K562 (cell line): ENCODE data around the gene AGXT. TPM values are rescaled to one million over a fixed set of nuclear protein-coding genes. Genes with fewer than 3 reads are reported as not detected.

Experiments
- ATAC-seq: fragments of 200-7000 bp; cut with Tn5 transposase; 3 replicates; pipeline ENCODE4 v1.9.1; 2020; ENCODE audit warnings: moderate library complexity
- BruUV-seq: library from RNA; stranded (reverse); fragments of 400-500 nt; replicated peaks from 2 replicates; lab custom pipeline; 2021; lab: Mats Ljungman, UMichigan
- CTCF ChIA-PET: fragments of 300-600 bp; formaldehyde crosslinking; extraction: SDS; loops from one replicate; lab custom pipeline; 2021; ENCODE audit warnings: low intra/inter-chr PET ratio; lab: Yijun Ruan, JAX
- POLR2A ChIA-PET: fragments of 300-600, 350-650 bp; sonication (Branson Sonifier 250); formaldehyde crosslinking; extraction: SDS; loops from one replicate; lab custom pipeline; 2021; ENCODE audit warnings: antibody characterized with exemption, inconsistent platforms; lab: Yijun Ruan, JAX
- DNase-seq, 4 experiments: peaks; one replicate each; pipeline versions ENCODE4 v3.0.0 to v3.0.0-alpha.2; 2011 to 2018; ENCODE audit warnings: low spot score in 3 of 4, mixed read lengths in 3 of 4; ENCODE audit errors: extremely low read depth in 1 of 4
- FAIRE-seq: peaks from 2 replicates; lab custom pipeline; 2011; peaks lifted over from hg19 to GRCh38; lab: Jason Lieb, UNC
- H2AFZ ChIP-seq: 2 replicates; pipeline ENCODE4 v1.6.0; 2011; ENCODE audit warnings: low read depth, low read length, control low read depth, inconsistent platforms
- H3K27ac ChIP-seq: fragments of 200-600 bp; 3 replicates; pipeline ENCODE4 v1.8.0; 2011; ENCODE audit warnings: low read depth, mild to moderate bottlenecking, control low read depth, inconsistent platforms, low read length, moderate library complexity, mixed read lengths; ENCODE audit errors: extremely low read depth
- H3K27me3 ChIP-seq, 2 experiments: fragments of 300-600 bp in 1 of 2; 2 replicates in 1 of 2; 3 replicates in 1 of 2; pipeline versions ENCODE4 v1.6.0 to v1.8.0; 2011; ENCODE audit warnings: inconsistent platforms in 2 of 2, low read length in 2 of 2, mild to moderate bottlenecking in 1 of 2, mixed read lengths in 1 of 2, moderate library complexity in 1 of 2; ENCODE audit not compliant: control insufficient read depth in 2 of 2, insufficient read depth in 2 of 2
- H3K36me3 ChIP-seq: fragments of 300-600 bp; 3 replicates; pipeline ENCODE4 v1.8.0; 2011; ENCODE audit warnings: mild to moderate bottlenecking, low read length, inconsistent platforms; ENCODE audit not compliant: control insufficient read depth, insufficient read depth
- H3K4me1 ChIP-seq, 2 experiments: fragments of 200-600 bp in 1 of 2; replicated peaks in 1 of 2; 2 replicates in 1 of 2; 3 replicates in 1 of 2; pipeline versions ENCODE4 v1.5.1 to v1.8.0; 2011; ENCODE audit warnings: inconsistent platforms in 2 of 2, low read length in 2 of 2, mild to moderate bottlenecking in 1 of 2, mixed read lengths in 1 of 2, moderate library complexity in 1 of 2; ENCODE audit not compliant: control insufficient read depth in 2 of 2, insufficient read depth in 2 of 2
- H3K4me2 ChIP-seq: 2 replicates; pipeline ENCODE4 v1.6.1; 2011; ENCODE audit warnings: low read length, control low read depth, inconsistent platforms, mixed read lengths; ENCODE audit not compliant: insufficient read depth
- H3K4me3 ChIP-seq: fragments of 200-600 bp; sonication (generic), shearing (Covaris generic); 2 replicates; pipeline ENCODE4 v1.5.1; 2016; ENCODE audit warnings: control low read depth, inconsistent platforms
- H3K79me2 ChIP-seq: fragments of 200-600 bp; 3 replicates; pipeline ENCODE4 v1.8.0; 2011; ENCODE audit warnings: low read length, inconsistent platforms; ENCODE audit not compliant: control insufficient read depth, insufficient read depth
- H3K9ac ChIP-seq, 2 experiments: 2 replicates each; pipeline versions ENCODE4 v1.6.0 to v1.6.1; 2011; ENCODE audit warnings: low read depth in 2 of 2, low read length in 2 of 2, control low read depth in 1 of 2, inconsistent platforms in 1 of 2, mild to moderate bottlenecking in 1 of 2, mixed read lengths in 1 of 2; ENCODE audit not compliant: insufficient read depth in 1 of 2
- H3K9me1 ChIP-seq: one replicate; pipeline ENCODE4 v1.6.0; 2011; ENCODE audit warnings: inconsistent platforms, mild to moderate bottlenecking, low read length, moderate library complexity; ENCODE audit not compliant: control insufficient read depth, insufficient read depth
- H3K9me3 ChIP-seq: replicated peaks from 2 replicates; pipeline ENCODE4 v1.5.1; 2011; ENCODE audit warnings: low read depth, low read length, inconsistent platforms; ENCODE audit not compliant: control insufficient read depth, insufficient read depth
- H4K20me1 ChIP-seq: replicated peaks from 2 replicates; pipeline ENCODE4 v1.6.1; 2011; ENCODE audit warnings: low read length, inconsistent platforms, mixed read lengths; ENCODE audit not compliant: control insufficient read depth, insufficient read depth
- CBX5 ChIP-seq: IDR thresholded peaks from 2 replicates; pipeline ENCODE4 v1.6.1; 2014; ENCODE audit warnings: low read depth, borderline replicate concordance
- CCNT2 ChIP-seq: IDR thresholded peaks from 2 replicates; pipeline ENCODE4 v1.6.1; 2011; ENCODE audit warnings: borderline replicate concordance, low read depth, mild to moderate bottlenecking, moderate library complexity, mixed read lengths, low read length; ENCODE audit not compliant: insufficient read length; ENCODE audit errors: extremely low read depth
- CHCHD3 ChIP-seq: fragments of 250-450 bp; sonication (Bioruptor Pico); IDR thresholded peaks from 2 replicates; pipeline ENCODE4 v2.1.2; 2022; ENCODE audit warnings: mild to moderate bottlenecking
- CSDE1 ChIP-seq, 2 experiments: fragments of 450-650 bp; IDR thresholded peaks; 2 replicates each; pipeline ENCODE4 v1.6.1; 2016; ENCODE audit warnings: mild to moderate bottlenecking in 1 of 2
- KDM1A ChIP-seq, 2 experiments: fragments of 450-650 bp; IDR thresholded peaks; 2 replicates each; pipeline ENCODE4 v1.6.1; 2016; ENCODE audit warnings: mild to moderate bottlenecking in 2 of 2
- KHSRP ChIP-seq: fragments of 450-650 bp; IDR thresholded peaks from 2 replicates; pipeline ENCODE4 v1.6.1; 2017
- NRF1 ChIP-seq, 2 experiments: fragments of 450-650 bp; IDR thresholded peaks in 1 of 2; conservative IDR thresholded peaks in 1 of 2; 2 replicates each; pipeline ENCODE4 v1.6.1; 2014; ENCODE audit warnings: mild to moderate bottlenecking in 2 of 2
- RBM22 ChIP-seq: fragments of 200-400 bp; formaldehyde crosslinking; IDR thresholded peaks from 2 replicates; pipeline ENCODE4 v1.6.1; 2018; ENCODE audit warnings: low read length, low read depth; ENCODE audit not compliant: poor library complexity, severe bottlenecking
- RBM25 ChIP-seq: fragments of 200-400 bp; formaldehyde crosslinking; IDR thresholded peaks from 2 replicates; pipeline ENCODE4 v1.6.1; 2018; ENCODE audit warnings: low read length, low read depth, moderate library complexity; ENCODE audit not compliant: severe bottlenecking
- RCOR1 ChIP-seq, 2 experiments: IDR thresholded peaks; 2 replicates each; pipeline ENCODE4 v1.6.1; 2012; ENCODE audit warnings: low read depth in 2 of 2, low read length in 2 of 2, borderline replicate concordance in 1 of 2, improper control_type of control experiment in 1 of 2
- RFX1 ChIP-seq: fragments of 450-650 bp; IDR thresholded peaks from 2 replicates; pipeline ENCODE4 v1.6.1; 2016; ENCODE audit warnings: mild to moderate bottlenecking, moderate library complexity
- SUPT5H ChIP-seq: fragments of 450-650 bp; IDR thresholded peaks from 2 replicates; pipeline ENCODE4 v1.6.1; 2016
- whole genome bisulfite sequencing: fragments of 100-300 bp; shearing (Covaris generic); methylation state at CpG from one replicate; pipeline ENCODE4 v1.1.6; 2016; ENCODE audit warnings: low coverage, mixed read lengths; ENCODE audit not compliant: insufficient coverage; ENCODE audit errors: missing lambda C conversion rate; 5-methylcytosine and 5-hydroxymethylcytosine counted together
- in situ Hi-C: fragments of 300-500 bp; cut with MboI; formaldehyde crosslinking; loops from 4 replicates; pipeline ENCODE4 v1.15.0; 2018; ENCODE audit warnings: inconsistent platforms, mixed read lengths
- intact Hi-C: fragments of 100-400 bp; cut with micrococcal nuclease; formaldehyde crosslinking; loops from 2 replicates; pipeline ENCODE4 v1.14.2; 2022
- polyA plus RNA-seq, 8 experiments: library from polyadenylated mRNA; depleted of rRNA in 4 of 8; stranded (reverse) in 5 of 8; unstranded in 3 of 8; fragments of >200 nt; fragmentation: Nextera tagmentation in 2 of 8; fragmentation: Illumina TruSeq in 1 of 8; extraction: Ambion mirVana in 2 of 8; extraction: Trizol in 1 of 8; gene quantifications; 2 replicates each; pipeline versions ENCODE4 v1.2.1 to v1.2.3, GENCODE V29; 2011 to 2014; ENCODE audit warnings: inconsistent platforms in 1 of 8, missing spikeins in 1 of 8
- total RNA-seq, 7 experiments: library from RNA; depleted of rRNA in 6 of 7; stranded (reverse); fragments of >200 nt in 6 of 7; fragmentation: Illumina TruSeq in 2 of 7; extraction: Trizol in 2 of 7; gene quantifications; 2 replicates each; pipeline versions ENCODE4 v1.2.1 to v1.2.3, GENCODE V29; 2011 to 2021; ENCODE audit warnings: low replicate concordance in 1 of 7
- TF ChIP-seq, protein P1 (sequence below): fragments of 200-800 bp; sonication (Bioruptor generic); IDR thresholded peaks from 2 replicates; pipeline ENCODE4 v1.6.1; 2017; ENCODE audit warnings: missing genetic modification characterization, missing compliant biosample characterization
- TF ChIP-seq, protein P2 (sequence below): fragments of 250-450 bp; sonication (Bioruptor Pico); IDR thresholded peaks from 2 replicates; pipeline ENCODE4 v1.4.0; 2020
- TF ChIP-seq, protein P3 (sequence below): sonication (generic); formaldehyde crosslinking; IDR thresholded peaks from 2 replicates; pipeline ENCODE4 v1.8.0; 2022; ENCODE audit warnings: missing genetic modification reagents, mild to moderate bottlenecking, moderate library complexity, borderline replicate concordance

Gene AGXT
- total and polyA plus RNA-seq, 9 of the 15 experiments (the other 6 are each of a cell fraction or from before 2014, with no cell fraction given), result 0.18 TPM; not detected in 8

GRCh38 chr2:240832205-240832727 is 36.4 kb upstream of the AGXT start:
- Histone ChIP-seq H3K9me3 (no peaks in the 10 kb centered on the region), H3K4me1 (peaks cover 0 to 7% of the 10 kb centered on the region in 2 experiments; a peak in 2 of 5 replicates), H3K27ac (no peak overlapping the region), H2AFZ (peak overlapping the region; percentile 53; the same call in 1 of the 2 replicates), H4K20me1 (no peaks in the 10 kb centered on the region), H3K27me3 (peaks cover 3 to 21% of the 10 kb centered on the region in 2 experiments; a peak in 3 of 5 replicates), H3K9me1 (no peaks in the 10 kb centered on the region), H3K4me2 (peak overlapping the region; percentile 39; the same call in 1 of the 2 replicates), H3K9ac (no peak overlapping the region), H3K36me3 (no peaks in the 10 kb centered on the region), H3K4me3 (no peak overlapping the region), H3K79me2 (no peaks in the 10 kb centered on the region)
- ATAC-seq (peak; percentile 99), DNase-seq (peak; percentile 91 to 96 (median 94)), FAIRE-seq (peak; percentile 6)
- in situ Hi-C loops (no loop called here), intact Hi-C loops (no loop called here)
- ChIA-PET CTCF (no interaction called here), POLR2A (no interaction called here)
- under 1% methylated on average over 23 of the region's 54 CpGs for WGBS
- BruUV-seq, result no TSS peak
- TF ChIP-seq RCOR1 (IDR thresholded peaks at IDR 0.05; ENCODE audit: borderline replicate concordance in 1 of 2, low read depth in 2 of 2, low read length in 2 of 2), result peak in 1 of 2 experiments; percentile 95; a peak in 3 of 4 replicates
- peak; percentile 99 for TF ChIP-seq RBM22
- TF ChIP-seq RFX1, result peak; percentile 99
- no peak for TF ChIP-seq CHCHD3 (CRISPR knock-in tag)
- TF ChIP-seq CSDE1 (IDR thresholded peaks at IDR 0.05), result peak in 1 of 2 experiments; percentile 96; a peak in 2 of 4 replicates
- TF ChIP-seq, protein P1, sequence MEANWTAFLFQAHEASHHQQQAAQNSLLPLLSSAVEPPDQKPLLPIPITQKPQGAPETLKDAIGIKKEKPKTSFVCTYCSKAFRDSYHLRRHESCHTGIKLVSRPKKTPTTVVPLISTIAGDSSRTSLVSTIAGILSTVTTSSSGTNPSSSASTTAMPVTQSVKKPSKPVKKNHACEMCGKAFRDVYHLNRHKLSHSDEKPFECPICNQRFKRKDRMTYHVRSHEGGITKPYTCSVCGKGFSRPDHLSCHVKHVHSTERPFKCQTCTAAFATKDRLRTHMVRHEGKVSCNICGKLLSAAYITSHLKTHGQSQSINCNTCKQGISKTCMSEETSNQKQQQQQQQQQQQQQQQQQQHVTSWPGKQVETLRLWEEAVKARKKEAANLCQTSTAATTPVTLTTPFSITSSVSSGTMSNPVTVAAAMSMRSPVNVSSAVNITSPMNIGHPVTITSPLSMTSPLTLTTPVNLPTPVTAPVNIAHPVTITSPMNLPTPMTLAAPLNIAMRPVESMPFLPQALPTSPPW (CRISPR knock-in tag), result peak; percentile 49
- TF ChIP-seq, protein P2, sequence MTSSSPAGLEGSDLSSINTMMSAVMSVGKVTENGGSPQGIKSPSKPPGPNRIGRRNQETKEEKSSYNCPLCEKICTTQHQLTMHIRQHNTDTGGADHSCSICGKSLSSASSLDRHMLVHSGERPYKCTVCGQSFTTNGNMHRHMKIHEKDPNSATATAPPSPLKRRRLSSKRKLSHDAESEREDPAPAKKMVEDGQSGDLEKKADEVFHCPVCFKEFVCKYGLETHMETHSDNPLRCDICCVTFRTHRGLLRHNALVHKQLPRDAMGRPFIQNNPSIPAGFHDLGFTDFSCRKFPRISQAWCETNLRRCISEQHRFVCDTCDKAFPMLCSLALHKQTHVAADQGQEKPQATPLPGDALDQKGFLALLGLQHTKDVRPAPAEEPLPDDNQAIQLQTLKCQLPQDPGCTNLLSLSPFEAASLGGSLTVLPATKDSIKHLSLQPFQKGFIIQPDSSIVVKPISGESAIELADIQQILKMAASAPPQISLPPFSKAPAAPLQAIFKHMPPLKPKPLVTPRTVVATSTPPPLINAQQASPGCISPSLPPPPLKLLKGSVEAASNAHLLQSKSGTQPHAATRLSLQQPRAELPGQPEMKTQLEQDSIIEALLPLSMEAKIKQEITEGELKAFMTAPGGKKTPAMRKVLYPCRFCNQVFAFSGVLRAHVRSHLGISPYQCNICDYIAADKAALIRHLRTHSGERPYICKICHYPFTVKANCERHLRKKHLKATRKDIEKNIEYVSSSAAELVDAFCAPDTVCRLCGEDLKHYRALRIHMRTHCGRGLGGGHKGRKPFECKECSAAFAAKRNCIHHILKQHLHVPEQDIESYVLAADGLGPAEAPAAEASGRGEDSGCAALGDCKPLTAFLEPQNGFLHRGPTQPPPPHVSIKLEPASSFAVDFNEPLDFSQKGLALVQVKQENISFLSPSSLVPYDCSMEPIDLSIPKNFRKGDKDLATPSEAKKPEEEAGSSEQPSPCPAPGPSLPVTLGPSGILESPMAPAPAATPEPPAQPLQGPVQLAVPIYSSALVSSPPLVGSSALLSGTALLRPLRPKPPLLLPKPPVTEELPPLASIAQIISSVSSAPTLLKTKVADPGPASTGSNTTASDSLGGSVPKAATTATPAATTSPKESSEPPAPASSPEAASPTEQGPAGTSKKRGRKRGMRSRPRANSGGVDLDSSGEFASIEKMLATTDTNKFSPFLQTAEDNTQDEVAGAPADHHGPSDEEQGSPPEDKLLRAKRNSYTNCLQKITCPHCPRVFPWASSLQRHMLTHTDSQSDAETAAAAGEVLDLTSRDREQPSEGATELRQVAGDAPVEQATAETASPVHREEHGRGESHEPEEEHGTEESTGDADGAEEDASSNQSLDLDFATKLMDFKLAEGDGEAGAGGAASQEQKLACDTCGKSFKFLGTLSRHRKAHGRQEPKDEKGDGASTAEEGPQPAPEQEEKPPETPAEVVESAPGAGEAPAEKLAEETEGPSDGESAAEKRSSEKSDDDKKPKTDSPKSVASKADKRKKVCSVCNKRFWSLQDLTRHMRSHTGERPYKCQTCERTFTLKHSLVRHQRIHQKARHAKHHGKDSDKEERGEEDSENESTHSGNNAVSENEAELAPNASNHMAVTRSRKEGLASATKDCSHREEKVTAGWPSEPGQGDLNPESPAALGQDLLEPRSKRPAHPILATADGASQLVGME (CRISPR knock-in tag), result peak; percentile 99
- peak; percentile 53 for TF ChIP-seq RBM25
- TF ChIP-seq, protein P3, sequence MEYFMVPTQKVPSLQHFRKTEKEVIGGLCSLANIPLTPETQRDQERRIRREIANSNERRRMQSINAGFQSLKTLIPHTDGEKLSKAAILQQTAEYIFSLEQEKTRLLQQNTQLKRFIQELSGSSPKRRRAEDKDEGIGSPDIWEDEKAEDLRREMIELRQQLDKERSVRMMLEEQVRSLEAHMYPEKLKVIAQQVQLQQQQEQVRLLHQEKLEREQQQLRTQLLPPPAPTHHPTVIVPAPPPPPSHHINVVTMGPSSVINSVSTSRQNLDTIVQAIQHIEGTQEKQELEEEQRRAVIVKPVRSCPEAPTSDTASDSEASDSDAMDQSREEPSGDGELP (CRISPR knock-in tag), result peak; percentile 61; the same call in 1 of the 2 replicates
- no peak for TF ChIP-seq CBX5
- TF ChIP-seq SUPT5H, result no peak
- peak; percentile 35 for TF ChIP-seq CCNT2
- TF ChIP-seq KDM1A (IDR thresholded peaks at IDR 0.05), result peak; percentile 57 to 63; a peak in 2 of 4 replicates
- peak in 1 of 2 experiments; percentile 19; a peak in 1 of 4 replicates for TF ChIP-seq NRF1 (conservative IDR thresholded peaks at IDR 0.05 in 1 of 2, IDR thresholded peaks at IDR 0.05 in 1 of 2)
- TF ChIP-seq KHSRP, result no peak
